Fibroblast of lung (primary cell): ENCODE data around the gene LCE1A. TPM values are rescaled to one million over a fixed set of nuclear protein-coding genes. Genes with fewer than 3 reads are reported as not detected.

Experiments used
- DNase-seq, 2 donors: peaks; one replicate each; pipeline versions ENCODE4 v3.0.0 to v3.0.0-alpha.2; 2010; ENCODE audit warnings: low read depth in 2 of 2
- H2AFZ ChIP-seq: 2 replicates; pipeline ENCODE4 v1.5.1; 2012; ENCODE audit warnings: low read length, control low read depth, inconsistent platforms
- H3K27ac ChIP-seq: 2 replicates; pipeline ENCODE4 v1.5.1; 2011; ENCODE audit warnings: low read length, control low read depth; ENCODE audit not compliant: insufficient read depth
- H3K27me3 ChIP-seq: 2 replicates; pipeline ENCODE4 v1.5.1; 2011; ENCODE audit warnings: mild to moderate bottlenecking, low read length; ENCODE audit not compliant: control insufficient read depth, insufficient read depth
- H3K36me3 ChIP-seq: 2 replicates; pipeline ENCODE4 v1.5.1; 2011; ENCODE audit warnings: low read length; ENCODE audit not compliant: control insufficient read depth, insufficient read depth
- H3K4me1 ChIP-seq: 2 replicates; pipeline ENCODE4 v1.5.1; 2011; ENCODE audit warnings: low read length; ENCODE audit not compliant: control insufficient read depth, insufficient read depth; ENCODE audit errors: extremely low read depth
- H3K4me2 ChIP-seq: 2 replicates; pipeline ENCODE4 v1.5.1; 2011; ENCODE audit warnings: low read length, control low read depth; ENCODE audit not compliant: insufficient read depth; ENCODE audit errors: extremely low read depth
- H3K4me3 ChIP-seq, 4 experiments: fragments of 200-600 bp in 1 of 4; sonication (generic) in 1 of 4; replicated peaks in 1 of 4; 2 replicates each; pipeline ENCODE4 v1.5.1; 2011 to 2016; ENCODE audit warnings: low read length in 4 of 4, low read depth in 3 of 4, mild to moderate bottlenecking in 3 of 4, control low read depth in 2 of 4, inconsistent platforms in 1 of 4, mixed read lengths in 1 of 4; ENCODE audit not compliant: insufficient read depth in 1 of 4; ENCODE audit errors: control extremely low read depth in 1 of 4
- H3K79me2 ChIP-seq: 2 replicates; pipeline ENCODE4 v1.5.1; 2012; ENCODE audit warnings: mild to moderate bottlenecking, low read length, inconsistent platforms; ENCODE audit not compliant: control insufficient read depth, insufficient read depth
- H3K9ac ChIP-seq: 2 replicates; pipeline ENCODE4 v1.5.1; 2011; ENCODE audit warnings: mild to moderate bottlenecking, low read length, control low read depth; ENCODE audit not compliant: insufficient read depth
- H3K9me3 ChIP-seq: 2 replicates; pipeline ENCODE4 v1.5.1; 2012; ENCODE audit warnings: low read depth, low read length; ENCODE audit not compliant: control insufficient read depth, insufficient read depth
- H4K20me1 ChIP-seq: 2 replicates; pipeline ENCODE4 v1.5.1; 2011; ENCODE audit warnings: low read length; ENCODE audit not compliant: control insufficient read depth, insufficient read depth; ENCODE audit errors: extremely low read depth
- EZH2 ChIP-seq: IDR thresholded peaks from 2 replicates; pipeline ENCODE4 v1.5.1; 2012; ENCODE audit warnings: low read length, control low read depth, mild to moderate bottlenecking; ENCODE audit errors: missing control alignments
- polyA plus RNA-seq, 2 donors: library from polyadenylated mRNA; depleted of rRNA in 1 of 2; stranded (reverse) in 1 of 2; unstranded in 1 of 2; fragments of >200 nt; gene quantifications; 2 replicates each; pipeline ENCODE4 v1.2.1, GENCODE V29; 2011 to 2012; ENCODE audit warnings: missing spikeins in 1 of 2
- total RNA-seq: library from RNA; depleted of rRNA; stranded (reverse); fragments of >200 nt; gene quantifications from 2 replicates; pipeline ENCODE4 v1.2.1, GENCODE V29; 2014
- TF ChIP-seq, protein P1 (sequence below), 2 donors: IDR thresholded peaks in 1 of 2; conservative IDR thresholded peaks in 1 of 2; 1 replicate in 1 of 2; 2 replicates in 1 of 2; pipeline ENCODE4 v1.5.1; 2011 to 2012; ENCODE audit warnings: low read length in 2 of 2, control low read depth in 1 of 2, inconsistent platforms in 1 of 2, low read depth in 1 of 2, mild to moderate bottlenecking in 1 of 2

LCE1A gene
- total and polyA plus RNA-seq, 2 donors (not counting 1 experiment from before 2014, with no cell fraction given): not detected

DNA sequence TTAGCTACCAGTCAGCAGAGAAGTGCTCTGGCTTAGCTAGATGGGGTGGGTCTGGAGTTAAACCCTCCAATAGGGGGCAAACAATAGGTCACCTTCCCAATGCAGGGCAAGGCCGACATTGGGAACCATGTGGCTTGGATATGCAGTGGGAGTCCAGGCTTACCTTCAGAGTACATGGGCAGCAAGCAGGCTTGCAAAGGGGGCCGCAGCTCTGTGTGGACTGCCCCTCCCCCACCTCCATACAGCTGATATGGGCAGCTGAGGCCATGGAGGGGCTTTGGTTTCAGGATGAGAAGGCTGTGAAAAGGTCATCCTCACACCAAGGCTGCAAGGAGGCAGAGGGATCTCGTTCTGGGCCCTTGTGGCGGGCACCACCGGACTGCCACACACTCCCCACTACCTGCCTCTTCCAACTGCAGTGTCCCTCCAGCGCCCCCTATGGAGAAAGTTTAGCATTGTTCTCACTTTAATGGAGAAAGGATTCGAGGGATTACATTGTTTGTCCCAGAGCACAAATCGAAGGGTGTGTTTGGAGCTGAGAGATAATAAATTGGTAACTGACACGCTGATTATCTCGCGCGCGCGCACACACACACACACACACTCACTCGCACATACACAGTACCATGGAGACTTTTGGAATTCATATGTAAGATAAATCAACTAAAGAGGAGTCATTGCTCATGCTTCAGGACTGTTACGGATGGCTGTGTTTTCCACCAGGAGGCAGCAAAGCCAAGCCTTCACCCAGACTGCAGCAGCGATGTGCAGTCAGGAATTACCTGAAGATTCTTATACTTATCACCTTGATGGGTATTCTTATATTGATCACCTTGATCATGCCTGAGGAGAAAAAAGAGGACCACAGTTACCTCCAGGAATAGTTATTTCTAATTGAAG is 43.8 kb downstream of the LCE1A start:
- TF ChIP-seq EZH2: no peak
- TF ChIP-seq, protein P1, sequence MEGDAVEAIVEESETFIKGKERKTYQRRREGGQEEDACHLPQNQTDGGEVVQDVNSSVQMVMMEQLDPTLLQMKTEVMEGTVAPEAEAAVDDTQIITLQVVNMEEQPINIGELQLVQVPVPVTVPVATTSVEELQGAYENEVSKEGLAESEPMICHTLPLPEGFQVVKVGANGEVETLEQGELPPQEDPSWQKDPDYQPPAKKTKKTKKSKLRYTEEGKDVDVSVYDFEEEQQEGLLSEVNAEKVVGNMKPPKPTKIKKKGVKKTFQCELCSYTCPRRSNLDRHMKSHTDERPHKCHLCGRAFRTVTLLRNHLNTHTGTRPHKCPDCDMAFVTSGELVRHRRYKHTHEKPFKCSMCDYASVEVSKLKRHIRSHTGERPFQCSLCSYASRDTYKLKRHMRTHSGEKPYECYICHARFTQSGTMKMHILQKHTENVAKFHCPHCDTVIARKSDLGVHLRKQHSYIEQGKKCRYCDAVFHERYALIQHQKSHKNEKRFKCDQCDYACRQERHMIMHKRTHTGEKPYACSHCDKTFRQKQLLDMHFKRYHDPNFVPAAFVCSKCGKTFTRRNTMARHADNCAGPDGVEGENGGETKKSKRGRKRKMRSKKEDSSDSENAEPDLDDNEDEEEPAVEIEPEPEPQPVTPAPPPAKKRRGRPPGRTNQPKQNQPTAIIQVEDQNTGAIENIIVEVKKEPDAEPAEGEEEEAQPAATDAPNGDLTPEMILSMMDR (conservative IDR thresholded peaks at IDR 0.05 in 1 of 2, IDR thresholded peaks at IDR 0.05 in 1 of 2; ENCODE audit: low read depth in 1 of 2, low read length in 2 of 2): peak in 1 of 2 donors; percentile 67
- no peaks in the 10 kb centered on the region for H3K27me3 ChIP-seq
- H3K36me3 ChIP-seq: no peaks in the 10 kb centered on the region
- no peak overlapping the region for H3K4me2 ChIP-seq
- no peak overlapping the region for H3K4me3 ChIP-seq
- H3K9ac ChIP-seq: no peak overlapping the region
- peaks cover 2% of the 10 kb centered on the region for H3K4me1 ChIP-seq
- H4K20me1 ChIP-seq: no peaks in the 10 kb centered on the region
- no peaks in the 10 kb centered on the region for H3K79me2 ChIP-seq
- peak; percentile 7 to 10 for DNase-seq
- H3K9me3 ChIP-seq: no peaks in the 10 kb centered on the region
- H3K27ac ChIP-seq: no peak overlapping the region
- H2AFZ ChIP-seq: no peak overlapping the region

DNA sequence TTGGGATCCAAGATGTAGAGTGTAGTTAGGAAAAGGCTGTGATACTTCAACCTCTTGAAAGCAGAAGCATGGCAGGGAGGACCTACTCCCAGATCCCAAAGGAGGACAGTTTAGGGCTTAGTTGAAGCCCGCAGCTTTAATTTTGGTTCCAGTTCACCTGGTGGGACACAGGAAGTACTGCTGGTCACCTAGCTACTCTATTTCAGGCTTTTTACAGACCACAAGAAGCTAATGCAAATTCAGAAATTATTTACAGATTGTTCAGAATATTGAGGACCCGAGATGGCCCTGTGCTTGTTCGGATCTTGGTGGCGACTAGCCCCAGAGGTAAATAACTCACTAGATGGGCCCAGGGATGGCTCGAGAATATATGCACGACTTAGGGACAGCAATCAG is 44.5 kb downstream of the LCE1A start:
- H3K4me3 ChIP-seq: no peak overlapping the region
- H3K4me1 ChIP-seq: peaks cover 2% of the 10 kb centered on the region
- H3K4me2 ChIP-seq: no peak overlapping the region
- H2AFZ ChIP-seq: no peak overlapping the region
- H3K36me3 ChIP-seq: no peaks in the 10 kb centered on the region
- no peak overlapping the region for H3K9ac ChIP-seq
- TF ChIP-seq, protein P1 (conservative IDR thresholded peaks at IDR 0.05 in 1 of 2, IDR thresholded peaks at IDR 0.05 in 1 of 2; ENCODE audit: low read depth in 1 of 2, low read length in 2 of 2): no peak
- TF ChIP-seq EZH2: no peak
- DNase-seq: no peak
- H4K20me1 ChIP-seq: no peaks in the 10 kb centered on the region
- no peaks in the 10 kb centered on the region for H3K27me3 ChIP-seq
- no peak overlapping the region for H3K27ac ChIP-seq
- no peaks in the 10 kb centered on the region for H3K79me2 ChIP-seq
- no peaks in the 10 kb centered on the region for H3K9me3 ChIP-seq

DNA sequence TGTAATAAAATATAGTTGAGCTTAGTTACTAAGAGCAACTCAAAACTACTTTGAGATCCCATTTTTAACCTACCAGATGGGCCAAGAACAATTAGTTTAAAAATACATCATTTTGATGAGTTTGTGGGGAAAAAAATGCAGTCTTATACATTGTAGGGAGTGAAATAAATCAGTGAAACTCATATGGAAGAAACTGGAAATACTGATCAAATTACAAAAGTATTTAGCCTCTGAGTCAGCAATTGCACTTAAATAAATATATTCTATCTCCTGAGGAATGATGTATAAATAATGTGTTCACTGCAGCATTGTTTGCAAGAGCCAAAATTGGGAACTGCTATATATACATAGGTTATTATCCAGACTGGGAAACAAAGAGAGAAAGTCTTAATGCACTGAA is 46.2 kb downstream of the LCE1A start:
- Histone ChIP-seq H3K36me3 (no peaks in the 10 kb centered on the region), H3K27me3 (no peaks in the 10 kb centered on the region), H3K4me1 (peaks cover 2% of the 10 kb centered on the region), H3K4me3 (no peak overlapping the region), H3K79me2 (no peaks in the 10 kb centered on the region), H3K9me3 (no peaks in the 10 kb centered on the region), H3K27ac (no peak overlapping the region), H4K20me1 (no peaks in the 10 kb centered on the region), H2AFZ (no peak overlapping the region), H3K4me2 (no peak overlapping the region), H3K9ac (no peak overlapping the region)
- peak; percentile 23 to 52 for DNase-seq
- TF ChIP-seq, protein P1 (conservative IDR thresholded peaks at IDR 0.05 in 1 of 2, IDR thresholded peaks at IDR 0.05 in 1 of 2; ENCODE audit: low read depth in 1 of 2, low read length in 2 of 2): no peak
